ENCODE data around the gene PALLD.

PALLD gene

GRCh38 chr4:168849030-168849675, 352.3 kb downstream of the PALLD start:
- FAIRE-seq (no peak), DNase-seq (ENCODE audit: insufficient read length, low spot score) (no peak)
- TF ChIP-seq TAF1 (IDR thresholded peaks at IDR 0.05; ENCODE audit: low read depth, low read length) (no peak), POLR2AphosphoS5 (IDR thresholded peaks at IDR 0.05; ENCODE audit: low read depth, low read length) (no peak), PAX5 (IDR thresholded peaks at IDR 0.05; ENCODE audit: insufficient read depth, low read length, severe bottlenecking) (no peak), SPI1 (IDR thresholded peaks at IDR 0.05; ENCODE audit: low read depth, low read length) (no peak), POU2F2 (IDR thresholded peaks at IDR 0.05; ENCODE audit: low read depth, low read length) (no peak), POLR2A (IDR thresholded peaks at IDR 0.05; ENCODE audit: low read depth, low read length) (no peak)

GRCh38 chr4:168849997-168850396, 353.1 kb downstream of the PALLD start:
- FAIRE-seq = no peak
- TF ChIP-seq POLR2AphosphoS5 (IDR thresholded peaks at IDR 0.05; ENCODE audit: low read depth, low read length) (no peak), SPI1 (IDR thresholded peaks at IDR 0.05; ENCODE audit: low read depth, low read length) (no peak), POU2F2 (IDR thresholded peaks at IDR 0.05; ENCODE audit: low read depth, low read length) (no peak), PAX5 (IDR thresholded peaks at IDR 0.05; ENCODE audit: insufficient read depth, low read length, severe bottlenecking) (no peak), TAF1 (IDR thresholded peaks at IDR 0.05; ENCODE audit: low read depth, low read length) (no peak), POLR2A (IDR thresholded peaks at IDR 0.05; ENCODE audit: low read depth, low read length) (no peak)
- no peak for DNase-seq (ENCODE audit: insufficient read length, low spot score)

GRCh38 chr4:168852387-168852786, 355.5 kb downstream of the PALLD start:
- no peak for DNase-seq (ENCODE audit: insufficient read length, low spot score)
- TF ChIP-seq TAF1 (IDR thresholded peaks at IDR 0.05; ENCODE audit: low read depth, low read length) (no peak), POLR2AphosphoS5 (IDR thresholded peaks at IDR 0.05; ENCODE audit: low read depth, low read length) (no peak), POLR2A (IDR thresholded peaks at IDR 0.05; ENCODE audit: low read depth, low read length) (no peak), SPI1 (IDR thresholded peaks at IDR 0.05; ENCODE audit: low read depth, low read length) (no peak), POU2F2 (IDR thresholded peaks at IDR 0.05; ENCODE audit: low read depth, low read length) (no peak), PAX5 (IDR thresholded peaks at IDR 0.05; ENCODE audit: insufficient read depth, low read length, severe bottlenecking) (no peak)
- FAIRE-seq = no peak

- DNase-seq (ENCODE audit: insufficient read length, low spot score) (no peak), FAIRE-seq (peak; percentile 71)
- TF ChIP-seq TAF1 (IDR thresholded peaks at IDR 0.05; ENCODE audit: low read depth, low read length) (no peak), SPI1 (IDR thresholded peaks at IDR 0.05; ENCODE audit: low read depth, low read length) (no peak), PAX5 (IDR thresholded peaks at IDR 0.05; ENCODE audit: insufficient read depth, low read length, severe bottlenecking) (no peak), POLR2A (IDR thresholded peaks at IDR 0.05; ENCODE audit: low read depth, low read length) (no peak), POU2F2 (IDR thresholded peaks at IDR 0.05; ENCODE audit: low read depth, low read length) (no peak), POLR2AphosphoS5 (IDR thresholded peaks at IDR 0.05; ENCODE audit: low read depth, low read length) (no peak)
Measured at GRCh38 chr4:168852933-168853713, 356.3 kb downstream of the PALLD start.

- TF ChIP-seq PAX5 (IDR thresholded peaks at IDR 0.05; ENCODE audit: insufficient read depth, low read length, severe bottlenecking) (no peak), SPI1 (IDR thresholded peaks at IDR 0.05; ENCODE audit: low read depth, low read length) (peak; percentile 71), POLR2AphosphoS5 (IDR thresholded peaks at IDR 0.05; ENCODE audit: low read depth, low read length) (no peak)
- DNase-seq (ENCODE audit: insufficient read length, low spot score) = no peak
- no peak for FAIRE-seq
Measured at GRCh38 chr4:168853770-168854169, 356.9 kb downstream of the PALLD start.

GRCh38 chr4:168854350-168854921, 357.6 kb downstream of the PALLD start:
- TF ChIP-seq PAX5 (IDR thresholded peaks at IDR 0.05; ENCODE audit: insufficient read depth, low read length, severe bottlenecking) (no peak), TAF1 (IDR thresholded peaks at IDR 0.05; ENCODE audit: low read depth, low read length) (no peak), SPI1 (IDR thresholded peaks at IDR 0.05; ENCODE audit: low read depth, low read length) (no peak), POLR2A (IDR thresholded peaks at IDR 0.05; ENCODE audit: low read depth, low read length) (no peak), POLR2AphosphoS5 (IDR thresholded peaks at IDR 0.05; ENCODE audit: low read depth, low read length) (no peak), POU2F2 (IDR thresholded peaks at IDR 0.05; ENCODE audit: low read depth, low read length) (no peak)
- FAIRE-seq (no peak), DNase-seq (ENCODE audit: insufficient read length, low spot score) (no peak)

GRCh38 chr4:168856312-168856711, 359.5 kb downstream of the PALLD start:
- DNase-seq (ENCODE audit: insufficient read length, low spot score) (no peak), FAIRE-seq (no peak)
- TF ChIP-seq POLR2AphosphoS5 (IDR thresholded peaks at IDR 0.05; ENCODE audit: low read depth, low read length) (no peak), POU2F2 (IDR thresholded peaks at IDR 0.05; ENCODE audit: low read depth, low read length) (no peak), PAX5 (IDR thresholded peaks at IDR 0.05; ENCODE audit: insufficient read depth, low read length, severe bottlenecking) (no peak), TAF1 (IDR thresholded peaks at IDR 0.05; ENCODE audit: low read depth, low read length) (no peak), POLR2A (IDR thresholded peaks at IDR 0.05; ENCODE audit: low read depth, low read length) (no peak), SPI1 (IDR thresholded peaks at IDR 0.05; ENCODE audit: low read depth, low read length) (no peak)

- TF ChIP-seq POLR2A (IDR thresholded peaks at IDR 0.05; ENCODE audit: low read depth, low read length) = no peak
- TF ChIP-seq POU2F2 (IDR thresholded peaks at IDR 0.05; ENCODE audit: low read depth, low read length) = no peak
- no peak for TF ChIP-seq SPI1 (IDR thresholded peaks at IDR 0.05; ENCODE audit: low read depth, low read length)
- TF ChIP-seq PAX5 (IDR thresholded peaks at IDR 0.05; ENCODE audit: insufficient read depth, low read length, severe bottlenecking) = no peak
- no peak for TF ChIP-seq TAF1 (IDR thresholded peaks at IDR 0.05; ENCODE audit: low read depth, low read length)
- no peak for TF ChIP-seq POLR2AphosphoS5 (IDR thresholded peaks at IDR 0.05; ENCODE audit: low read depth, low read length)
- FAIRE-seq (no peak), DNase-seq (ENCODE audit: insufficient read length, low spot score) (no peak)
Measured at GRCh38 chr4:168857009-168857408, 360.2 kb downstream of the PALLD start.

All from GM12891 (cell line).